Esophagus squamous epithelium (tissue), 4 donors: ENCODE data around the gene CPSF3.

Experiments
- CTCF ChIP-seq, 6 experiments: fragments of 450-650 bp in 4 of 6; fragments of 200-600 bp in 2 of 6; sonication (generic) in 2 of 6; IDR thresholded peaks; one replicate each; pipeline ENCODE4 v1.5.1; 2016 to 2019; ENCODE audit warnings: antibody characterized with exemption in 6 of 6, mild to moderate bottlenecking in 4 of 6, moderate library complexity in 4 of 6
- POLR2A ChIP-seq, 4 donors: fragments of 450-650 bp; IDR thresholded peaks; one replicate each; pipeline ENCODE4 v1.6.1; 2017; ENCODE audit warnings: antibody characterized with exemption in 4 of 4, mild to moderate bottlenecking in 4 of 4, moderate library complexity in 3 of 4

- TF ChIP-seq CTCF (IDR thresholded peaks at IDR 0.05): no peak
- no peak for TF ChIP-seq POLR2A (IDR thresholded peaks at IDR 0.05)
Observed at GRCh38 chr2:9412781-9413180, 10.7 kb upstream of the CPSF3 start.
